Nucleus accumbens (tissue), 56 donors: Measurements from ENCODE around the gene MGLL.

Experiments used
- DNase-seq, 56 donors: peaks; one replicate each; lab custom pipeline; 2025; lab: John Stamatoyannopoulos, UW

The MGLL gene

DNA sequence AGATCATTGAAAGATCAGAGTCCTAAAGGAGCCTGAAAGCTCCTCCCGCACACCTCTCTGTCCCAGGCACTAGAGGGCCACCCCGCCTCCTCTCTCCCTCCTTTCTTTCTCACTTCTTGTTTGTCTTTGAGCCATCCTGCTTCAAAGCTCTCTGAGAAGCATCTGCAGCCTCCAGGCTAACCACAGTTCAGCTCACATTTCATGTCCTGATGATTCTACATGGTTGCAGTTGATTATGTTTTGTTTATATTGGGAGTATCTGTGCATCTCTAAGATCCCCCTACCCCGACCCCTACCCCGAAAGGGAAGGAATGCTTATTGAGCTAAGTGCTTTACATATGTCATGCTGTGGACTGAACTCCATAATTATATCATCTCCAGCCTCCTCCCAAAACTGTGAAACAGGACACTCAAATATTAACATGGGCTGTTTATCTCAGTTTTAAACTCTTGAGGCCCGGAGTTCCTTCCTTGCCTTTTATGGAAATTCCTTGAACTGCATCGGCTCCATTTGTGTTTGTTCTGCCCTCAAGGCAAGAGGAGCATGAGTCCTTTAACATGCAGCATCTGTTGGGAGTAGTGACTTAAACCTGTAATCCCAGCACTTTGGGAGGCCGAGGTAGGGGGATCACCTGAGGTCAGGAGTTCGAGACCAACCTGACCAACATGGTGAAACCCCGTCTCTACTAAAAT is 30.9 kb downstream of the MGLL start:
- DNase-seq = no peak

DNA sequence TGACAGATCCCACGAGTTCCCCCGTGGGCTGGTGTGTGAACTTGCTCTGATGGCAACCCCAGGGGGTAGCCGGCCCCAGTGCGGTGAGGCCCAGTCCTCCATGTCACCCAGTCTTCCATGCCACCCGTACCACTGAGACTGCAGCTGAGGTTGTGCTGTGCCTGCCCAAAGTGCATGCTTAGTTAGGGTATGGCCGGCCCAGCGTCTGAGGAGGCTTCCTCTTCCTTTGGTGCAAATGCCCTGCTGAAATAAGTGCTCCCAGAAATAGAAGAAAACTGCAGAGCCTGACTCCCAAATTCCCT is 31.5 kb downstream of the MGLL start:
- no peak for DNase-seq

DNA sequence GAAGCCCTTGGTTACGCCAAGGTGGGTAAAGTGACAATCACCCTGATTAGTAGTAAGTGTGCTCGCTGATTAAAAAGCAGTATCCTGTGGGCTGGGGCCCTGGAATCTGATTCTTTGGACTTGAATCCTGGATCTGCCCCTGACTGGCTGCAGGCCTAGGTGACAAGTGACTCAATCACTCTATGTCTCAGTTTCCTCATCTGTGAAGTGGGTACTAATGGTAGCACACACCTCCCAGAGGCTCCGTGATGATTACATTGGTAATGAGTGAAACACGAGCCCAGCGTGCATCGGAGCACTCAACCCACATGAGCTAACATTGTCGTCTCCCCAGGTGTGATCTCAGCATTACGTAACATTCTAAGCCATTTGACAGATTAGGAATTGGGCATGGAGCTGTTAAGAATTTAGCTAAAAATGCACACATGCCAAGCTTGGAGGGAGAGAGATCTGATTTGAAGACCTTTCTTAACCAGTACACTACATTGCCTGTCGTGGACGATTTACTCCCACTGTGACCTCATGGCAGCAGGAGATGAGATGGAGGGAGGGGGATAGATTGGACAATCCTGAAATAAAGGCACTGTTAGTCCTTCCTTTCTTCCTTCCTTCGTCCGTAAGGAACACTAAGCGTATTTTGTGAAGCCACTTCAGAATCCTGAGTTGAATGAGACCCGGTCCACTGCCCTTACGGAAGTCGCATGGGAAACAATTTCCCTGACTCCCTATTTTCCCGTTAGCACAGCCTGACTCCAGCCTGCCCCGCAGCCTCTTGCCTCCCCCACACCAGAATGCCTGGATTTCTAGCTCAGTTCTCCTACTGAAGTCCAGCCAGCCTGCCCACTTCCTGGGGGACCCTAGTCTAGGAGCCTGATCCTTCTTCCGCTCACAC is 32.1 kb downstream of the MGLL start:
- no peak for DNase-seq

DNA sequence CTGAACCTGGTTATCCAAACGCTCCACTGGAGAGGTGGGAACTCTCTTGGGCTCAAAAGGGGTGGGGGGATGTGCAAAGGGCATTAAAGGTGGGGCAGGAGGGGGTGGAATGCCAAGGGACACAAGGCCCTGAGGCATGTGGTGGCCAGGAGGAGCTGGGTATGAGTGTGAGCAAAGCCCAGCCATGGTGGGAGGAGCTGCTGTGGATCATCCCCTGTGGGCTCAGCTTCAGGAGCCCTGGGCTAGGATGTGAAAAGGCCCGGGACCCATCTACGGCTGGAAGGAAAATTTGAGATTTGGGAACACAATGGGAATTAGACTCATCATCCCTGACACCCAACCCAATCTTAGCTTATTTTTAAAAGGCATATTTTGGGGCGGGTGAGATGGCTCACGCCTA is 33.3 kb downstream of the MGLL start:
- no peak for DNase-seq

DNA sequence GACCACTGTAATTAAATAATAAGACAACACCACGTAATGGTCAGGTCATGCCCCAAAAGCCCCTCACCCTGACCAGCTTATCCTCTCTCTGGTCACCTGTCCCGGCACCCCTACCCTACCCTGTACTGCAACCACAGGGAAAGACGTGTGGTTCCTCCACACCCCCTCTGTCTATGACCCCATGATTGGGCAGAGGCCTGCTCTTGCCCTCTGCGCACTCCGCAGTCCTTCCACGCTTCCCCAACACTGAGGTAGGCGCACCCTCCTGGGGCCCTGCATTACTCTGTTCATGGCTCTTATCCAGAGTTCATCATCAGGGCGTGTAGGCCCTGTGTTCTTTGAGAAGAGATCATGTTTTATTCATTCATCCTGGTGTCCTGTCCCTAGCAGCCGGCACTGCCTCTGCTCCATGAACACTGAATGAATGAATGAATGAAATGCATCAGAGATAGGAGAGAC is 33.8 kb downstream of the MGLL start:
- no peak for DNase-seq

DNA sequence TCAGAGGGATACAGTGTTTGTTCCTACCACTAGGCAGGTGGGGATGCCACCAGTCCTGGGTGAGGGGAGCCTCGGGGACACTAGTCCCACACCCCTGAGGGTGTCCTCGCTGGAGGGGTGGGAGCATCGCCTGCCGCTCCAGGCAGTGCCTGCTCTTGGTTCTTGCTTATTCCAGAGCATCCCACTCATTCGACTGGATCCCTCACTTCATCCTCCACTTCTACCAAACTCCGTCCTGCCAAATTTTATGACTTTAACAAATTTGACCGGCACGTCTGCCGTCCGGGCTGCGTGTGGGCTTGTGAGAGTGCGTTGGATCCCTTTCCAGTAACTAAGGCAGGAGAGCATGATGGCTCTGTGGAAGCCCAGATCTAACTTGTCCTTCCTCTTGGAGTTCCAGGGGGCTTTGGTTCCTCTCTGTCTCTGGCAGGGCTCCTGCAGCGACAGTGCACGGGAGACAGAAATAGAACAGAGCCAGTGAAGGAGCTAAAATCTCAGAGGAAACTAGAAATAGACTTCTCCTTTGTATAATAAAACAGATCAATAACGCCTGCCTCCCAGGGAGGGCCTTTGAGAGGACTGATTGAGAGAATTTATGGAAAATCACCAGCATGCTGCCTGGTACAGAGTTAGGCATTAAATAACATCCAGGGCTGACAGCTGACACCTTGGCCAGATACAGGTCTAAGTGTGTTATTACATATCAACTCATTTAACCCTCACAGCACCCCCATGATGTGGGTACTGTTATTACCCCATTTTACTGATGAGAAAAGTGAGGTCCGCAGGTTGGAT is 34.5 kb downstream of the MGLL start:
- DNase-seq = peak in 1 of 56 donors; percentile 37

DNA sequence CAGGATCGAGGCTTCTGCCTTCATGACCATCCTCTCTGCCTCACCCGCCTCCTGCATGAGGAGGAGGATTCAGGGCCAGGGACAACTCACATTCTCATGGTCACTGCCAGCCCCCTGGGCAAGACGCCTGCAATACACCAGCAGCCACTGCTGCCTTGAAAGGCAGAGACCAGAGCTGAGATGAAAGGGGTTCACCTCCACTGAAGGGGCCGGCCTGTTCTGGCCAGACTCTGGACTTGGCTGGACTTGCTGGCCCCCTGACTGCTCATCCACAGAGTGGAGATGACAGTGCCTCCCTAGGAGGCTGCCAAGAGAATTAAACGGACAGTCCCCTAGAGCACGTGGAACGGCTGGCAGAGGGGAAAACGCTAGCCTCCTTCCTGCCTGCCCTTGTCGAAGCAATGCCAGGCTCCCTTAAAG is 35.2 kb downstream of the MGLL start:
- DNase-seq = peak in 48 of 56 donors; percentile 9 to 76 (median 47)

DNA sequence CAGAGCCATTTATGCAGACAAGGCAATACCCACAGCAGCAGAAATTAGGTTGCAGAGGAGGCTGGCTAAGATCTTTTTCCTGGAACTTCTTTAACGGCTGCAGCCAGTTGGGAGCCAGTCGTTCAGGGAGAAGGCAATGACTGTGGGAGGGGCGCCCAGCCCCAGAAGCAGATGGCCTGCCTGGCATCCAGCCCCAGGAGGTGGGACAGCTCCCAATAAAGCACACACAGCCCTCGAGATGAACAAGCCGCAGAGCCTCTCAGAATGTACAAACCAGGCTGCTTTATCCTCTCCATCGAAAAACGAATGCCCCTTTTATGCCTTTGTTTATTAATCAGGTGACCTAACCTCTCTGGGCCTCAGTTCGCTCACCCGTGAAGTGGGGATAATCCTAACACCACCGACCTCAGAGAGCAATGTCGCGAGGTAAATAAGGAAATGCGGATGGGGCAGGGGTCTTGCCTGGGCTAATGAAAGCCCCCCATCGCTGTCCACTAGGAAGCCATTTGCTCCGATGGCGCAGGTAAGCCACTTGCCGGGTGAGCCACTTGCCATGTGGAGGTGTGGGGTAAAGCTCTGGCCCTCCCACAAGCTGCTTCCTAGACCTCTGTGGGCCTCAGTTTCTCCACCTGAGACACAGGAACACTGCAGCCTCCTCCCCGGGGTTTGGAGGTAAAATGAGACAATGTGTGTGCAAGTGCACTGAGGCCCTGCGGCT is 35.8 kb downstream of the MGLL start:
- DNase-seq = peak in 45 of 56 donors; percentile 9 to 79 (median 39)

DNA sequence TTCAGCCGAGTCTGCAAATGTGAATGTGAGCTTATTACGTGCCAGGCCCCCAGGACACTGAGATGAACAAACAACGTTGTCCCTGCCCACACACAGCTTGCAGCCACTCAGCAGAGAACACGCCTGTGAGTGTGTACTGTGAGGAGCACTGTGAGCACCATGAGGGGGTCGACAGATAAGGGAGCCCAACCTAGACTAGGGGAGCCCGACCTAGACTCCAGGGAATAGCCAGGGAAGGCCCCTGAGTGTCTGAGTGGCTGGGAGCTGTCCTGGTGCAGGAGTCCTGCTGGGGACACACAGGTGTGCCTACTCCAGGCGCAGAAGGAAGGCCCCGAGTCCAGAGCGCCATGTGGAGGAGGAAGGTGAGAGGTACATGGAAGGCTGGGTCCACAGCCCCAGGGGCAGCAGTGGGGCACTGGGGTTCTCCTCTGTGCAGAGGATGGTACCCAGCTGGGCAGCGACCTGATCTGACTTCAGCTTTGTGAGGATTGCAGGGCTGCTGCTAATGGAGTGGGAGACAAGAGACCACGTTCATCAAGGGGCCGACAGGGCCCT is 36.5 kb downstream of the MGLL start:
- no peak for DNase-seq

DNA sequence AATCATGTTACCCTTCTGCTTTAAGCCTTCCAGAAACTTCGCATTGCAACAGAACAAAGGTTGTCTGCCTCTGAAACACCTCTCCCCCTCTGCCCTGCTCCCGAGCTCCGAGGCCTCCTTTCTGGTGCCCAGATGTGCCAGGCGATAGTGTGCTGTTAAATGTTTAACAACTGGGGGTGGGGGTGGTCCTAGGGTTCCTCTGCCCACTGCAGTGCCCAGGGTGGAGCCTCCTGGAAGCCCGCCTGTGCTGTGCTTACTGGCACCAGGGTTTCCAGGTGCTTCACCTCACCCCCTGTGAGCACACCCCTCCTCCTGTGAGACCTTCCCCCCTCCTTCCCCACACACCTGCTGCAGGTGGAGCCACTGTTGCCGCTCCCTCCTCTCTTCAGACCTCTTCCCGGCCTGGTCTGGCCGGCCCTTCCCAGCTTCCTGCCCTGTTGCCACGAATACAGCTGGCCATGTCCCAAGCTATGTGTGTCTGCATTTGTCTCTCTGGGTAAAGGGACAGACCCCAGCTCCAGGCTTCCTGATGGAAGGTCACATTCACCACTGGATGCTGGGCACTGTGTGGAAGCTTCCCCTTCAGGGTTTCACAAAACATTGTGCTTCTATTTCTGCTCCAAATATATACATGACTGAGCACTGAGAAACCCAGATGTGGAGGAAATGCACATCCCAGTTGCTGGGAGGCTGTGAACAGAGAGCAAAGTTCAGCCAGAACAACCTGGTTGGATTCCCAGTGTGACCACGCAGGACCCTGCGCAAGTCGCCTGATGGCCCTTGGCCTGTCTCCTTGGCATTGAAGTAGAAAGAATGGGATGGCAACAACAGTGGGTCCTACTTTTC is 37.2 kb downstream of the MGLL start:
- DNase-seq = no peak

DNA sequence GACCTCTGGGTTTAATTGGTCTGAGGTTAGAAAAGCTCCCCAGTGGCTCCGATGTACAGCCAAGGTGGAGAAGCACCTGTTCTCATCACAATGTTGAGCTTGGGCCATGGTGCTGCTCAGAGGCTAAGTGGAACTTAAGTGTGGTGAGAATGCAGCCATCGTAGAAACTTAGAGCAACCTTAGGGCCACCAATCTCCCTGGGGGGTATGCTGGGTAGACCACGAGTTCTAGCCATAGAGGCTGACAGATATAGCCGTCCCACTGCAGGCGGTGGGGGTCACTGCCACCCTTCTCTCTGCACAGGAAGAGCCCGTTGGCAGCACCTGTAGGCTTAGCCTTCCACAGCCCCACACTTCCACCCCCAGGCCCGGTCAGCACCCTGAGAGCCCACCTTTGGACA is 38.0 kb downstream of the MGLL start:
- no peak for DNase-seq

DNA sequence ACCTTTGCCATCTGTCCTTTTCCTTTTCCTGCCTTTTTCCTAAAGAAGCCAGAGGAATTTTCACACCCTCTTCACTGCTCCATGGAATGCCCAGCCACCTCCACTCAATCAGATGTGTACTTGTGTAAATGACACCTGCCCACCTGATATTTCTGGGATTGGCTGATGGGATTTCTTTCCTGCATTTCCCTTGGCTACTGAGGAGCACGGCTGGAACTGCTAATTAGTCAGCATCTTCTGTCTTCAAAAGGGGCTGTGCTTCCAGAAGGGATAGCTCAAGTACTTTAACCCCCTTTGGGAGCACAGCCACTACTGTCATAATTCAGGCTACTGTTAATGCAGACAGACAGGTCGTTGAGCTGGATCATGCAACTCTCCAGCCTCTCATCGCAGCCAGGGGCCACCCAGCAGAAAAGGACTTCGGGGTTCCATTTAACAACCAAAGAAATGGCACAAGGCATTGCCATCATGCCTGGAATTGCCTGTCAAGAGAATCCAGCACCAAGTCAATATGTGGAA is 38.6 kb downstream of the MGLL start:
- no peak for DNase-seq

DNA sequence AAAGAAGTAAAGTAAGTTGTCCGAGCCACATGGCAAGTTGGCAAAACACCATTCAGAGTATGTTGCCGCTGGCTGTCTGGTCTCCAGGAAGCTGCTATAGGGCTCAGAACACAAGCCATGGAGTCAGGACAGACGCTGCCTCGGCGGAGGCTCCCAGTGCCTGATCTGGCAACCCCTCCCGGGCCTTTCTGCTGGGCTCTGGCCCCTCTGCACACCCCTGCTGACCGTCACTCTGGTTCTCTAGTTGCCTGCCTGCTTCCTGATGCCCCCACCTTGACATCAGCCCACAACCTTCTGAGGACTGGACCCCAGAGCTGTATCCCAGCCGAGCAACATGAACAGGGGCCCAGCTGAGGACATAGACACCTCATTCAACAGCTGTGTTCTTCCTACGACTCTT is 39.1 kb downstream of the MGLL start:
- DNase-seq = no peak

DNA sequence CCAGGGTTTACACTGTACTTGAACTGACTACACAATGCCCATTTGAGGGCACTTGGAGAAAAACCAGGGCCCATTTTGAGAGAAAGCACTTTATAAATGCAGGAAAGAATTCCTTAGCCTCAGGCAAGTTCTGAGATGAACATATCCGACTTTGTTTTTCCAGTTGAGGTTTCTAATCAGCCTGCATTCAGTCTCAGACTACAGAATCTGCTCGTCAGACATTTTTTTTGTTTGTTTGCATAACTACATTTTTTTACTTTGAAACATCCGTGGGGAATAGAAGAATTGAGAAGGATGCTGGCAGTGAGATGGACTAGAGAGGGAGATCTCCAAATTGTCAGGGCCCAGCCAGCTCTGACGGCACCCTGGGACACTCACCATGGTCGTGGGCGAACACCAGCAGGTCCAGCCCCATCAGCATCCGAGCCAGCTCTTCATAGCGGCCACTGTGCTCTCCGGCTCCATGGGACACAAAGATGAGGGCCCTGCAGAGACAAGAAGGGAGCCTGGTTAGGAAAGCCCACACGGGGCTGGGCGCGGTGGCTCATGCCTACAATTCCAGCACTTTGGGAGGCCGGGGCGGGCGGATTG is 40.8 kb downstream of the MGLL start:
- DNase-seq = no peak

DNA sequence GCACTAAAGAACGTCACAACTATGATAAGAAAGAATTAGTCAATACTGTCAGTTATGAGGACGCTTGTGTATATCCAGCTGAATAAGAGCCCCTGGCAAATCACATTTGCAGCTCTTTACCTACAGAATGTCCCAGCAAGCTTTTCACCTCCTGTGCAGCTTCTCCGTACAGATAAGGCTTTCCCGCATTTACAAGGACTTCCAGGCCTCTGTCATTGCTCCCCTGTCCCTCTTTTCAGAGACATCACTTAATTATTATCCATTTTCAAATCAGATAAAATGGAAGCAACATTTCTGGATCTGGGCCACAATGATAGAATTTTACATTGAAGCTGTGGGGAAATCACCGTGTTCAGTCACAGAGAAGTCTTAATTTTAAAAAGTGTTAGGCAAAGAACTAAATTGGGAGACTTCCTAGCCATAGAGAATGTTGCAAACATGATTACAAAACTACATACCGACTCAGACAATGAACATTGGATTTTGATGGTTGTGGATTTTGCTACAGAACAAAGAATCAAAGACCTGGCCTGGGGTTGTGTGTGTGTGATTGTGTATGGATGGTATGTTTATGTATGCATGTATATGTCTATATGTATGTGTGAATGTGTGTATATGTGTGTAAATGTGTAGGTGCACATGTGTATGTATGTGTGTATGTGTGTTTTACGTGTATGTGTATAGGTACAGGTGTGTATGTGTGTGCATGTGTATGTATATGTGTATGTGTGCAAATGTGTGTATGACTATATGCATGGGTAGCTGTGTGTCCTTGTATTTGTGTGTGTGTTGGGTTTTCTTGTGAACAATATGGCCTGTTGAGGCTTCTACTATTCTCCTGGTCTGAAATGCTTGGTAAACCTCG is 41.5 kb downstream of the MGLL start:
- no peak for DNase-seq

DNA sequence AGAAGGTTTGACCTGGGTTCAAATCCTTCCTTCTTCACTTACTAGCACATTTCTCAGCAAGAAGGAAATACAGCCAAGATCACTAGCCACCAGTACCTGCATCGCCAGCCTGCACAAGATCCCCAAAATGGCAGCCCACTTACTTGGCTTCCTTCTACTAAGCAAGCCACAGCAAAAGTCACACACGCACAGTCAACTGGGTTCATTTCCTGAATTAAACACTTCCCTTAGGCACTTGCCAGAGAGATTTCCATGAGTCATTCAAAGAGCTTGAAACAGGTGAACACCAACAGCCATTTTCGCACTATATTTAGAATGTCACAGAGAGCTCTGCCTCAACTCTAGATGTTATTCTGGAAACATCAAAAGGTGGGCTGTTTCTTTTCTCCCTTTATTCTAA is 42.6 kb downstream of the MGLL start:
- peak in 8 of 56 donors; percentile 13 to 41 (median 20) for DNase-seq

DNA sequence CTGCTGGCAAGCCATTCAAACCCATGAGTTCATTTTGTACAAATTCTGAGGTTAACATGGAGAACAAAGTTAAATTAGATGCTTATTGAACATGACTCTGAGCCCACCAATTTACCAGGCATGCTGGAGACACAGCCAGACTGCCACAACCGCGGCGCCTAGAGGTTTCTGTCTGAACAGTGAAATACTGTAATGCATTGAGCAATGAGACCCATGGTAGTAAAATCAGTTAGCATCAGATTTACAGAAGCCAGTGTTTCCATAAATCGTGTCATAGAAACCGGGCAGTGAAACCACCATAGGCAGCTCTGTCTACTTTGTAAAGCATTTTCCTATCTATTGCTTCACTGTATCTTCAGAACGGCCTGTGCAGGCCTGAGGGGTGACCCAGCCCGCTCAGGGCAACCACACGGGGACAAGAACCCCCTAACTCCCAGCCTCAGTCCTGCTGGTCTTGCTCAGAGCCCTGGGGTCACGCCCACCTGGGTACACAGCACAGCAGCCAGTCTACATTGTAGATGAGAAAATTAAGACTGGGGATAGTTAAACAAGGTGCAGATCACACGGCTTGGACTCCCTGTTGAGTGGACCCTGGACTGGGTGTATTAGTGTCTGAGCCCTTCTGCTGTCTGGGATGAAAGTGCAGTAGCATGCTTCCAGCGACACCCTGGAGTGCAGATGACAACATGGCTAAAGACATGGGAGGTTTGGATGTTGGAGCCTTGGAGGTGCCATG is 44.2 kb downstream of the MGLL start:
- DNase-seq = no peak
